Measurements from ENCODE around the gene VPS51.

The VPS51 gene

GRCh38 chr11:65077451-65077850 is 18.6 kb upstream of the VPS51 start:
- no peak for FAIRE-seq

- no peak for FAIRE-seq
These were observed 17.9 kb upstream of the VPS51 start for GRCh38 chr11:65078151-65078550.

- FAIRE-seq: no peak
These were observed 17.1 kb upstream of the VPS51 start for GRCh38 chr11:65078786-65079342.

GRCh38 chr11:65083134-65083833 is 12.7 kb upstream of the VPS51 start:
- FAIRE-seq: no peak

- FAIRE-seq: no peak
These were observed 12.0 kb upstream of the VPS51 start, which contains the start of the genes CDCA5 and ZFPL1 for GRCh38 chr11:65083834-65084597. Gene CDCA5 (minus strand): TSS chr11:65084040. CDS start chr11:65083978, 62 bp downstream. Gene ZFPL1 (plus strand): TSS chr11:65084222. CDS start chr11:65084699, 477 bp downstream.

- FAIRE-seq: no peak
These were observed 11.2 kb upstream of the VPS51 start for GRCh38 chr11:65084598-65085375.

GRCh38 chr11:65085446-65085845 is 10.6 kb upstream of the VPS51 start:
- FAIRE-seq: no peak

- FAIRE-seq: no peak
These were observed 9.2 kb upstream of the VPS51 start for GRCh38 chr11:65086809-65087208.

- no peak for FAIRE-seq
These were observed 8.8 kb upstream of the VPS51 start for GRCh38 chr11:65087216-65087615.

GRCh38 chr11:65087827-65088226 is 8.2 kb upstream of the VPS51 start:
- no peak for FAIRE-seq

- no peak for FAIRE-seq
These were observed 6.4 kb upstream of the VPS51 start for GRCh38 chr11:65089621-65090020.

- no peak for FAIRE-seq
These were observed 5.4 kb upstream of the VPS51 start for GRCh38 chr11:65090628-65091027.

- FAIRE-seq: no peak
These were observed 587 bp upstream of the VPS51 start for GRCh38 chr11:65095427-65095826.

GRCh38 chr11:65096926-65097325 is 912 bp downstream of the VPS51 start:
- no peak for FAIRE-seq

- no peak for FAIRE-seq
These were observed 4.8 kb downstream of the VPS51 start for GRCh38 chr11:65100674-65101350.

GRCh38 chr11:65102142-65103095 is 6.4 kb downstream of the VPS51 start:
- no peak for FAIRE-seq

GRCh38 chr11:65103476-65103875 is 7.5 kb downstream of the VPS51 start:
- no peak for FAIRE-seq

GRCh38 chr11:65104628-65105027 is 8.6 kb downstream of the VPS51 start:
- FAIRE-seq: no peak

GRCh38 chr11:65107078-65107477 is 11.1 kb downstream of the VPS51 start:
- no peak for FAIRE-seq

- FAIRE-seq: no peak
These were observed 11.9 kb downstream of the VPS51 start for GRCh38 chr11:65107751-65108468.
